ENCODE measurements around the gene ERVFRD-1.

- TF ChIP-seq CTCF (IDR thresholded peaks at IDR 0.05) (no peak), POLR2A (IDR thresholded peaks at IDR 0.05) (no peak)
Observed at GRCh38 chr6:11120271-11121005, 8.9 kb upstream of the ERVFRD-1 start.
